HFF-Myc (cell line): Measurements from ENCODE around the gene TRPM7.

Source experiments
- DNase-seq: peaks from one replicate; pipeline ENCODE4 v3.0.0-alpha.2; 2011; ENCODE audit warnings: low read depth; ENCODE audit errors: extremely low read depth
- H3K4me3 ChIP-seq: replicated peaks from 2 replicates; pipeline ENCODE4 v1.5.1; 2011; ENCODE audit warnings: low read depth, mild to moderate bottlenecking, control low read depth, low read length
- CTCF ChIP-seq: IDR thresholded peaks from 2 replicates; pipeline ENCODE4 v1.5.1; 2012; ENCODE audit warnings: mild to moderate bottlenecking, low read depth, low read length, control low read depth; ENCODE audit errors: missing control alignments

Gene TRPM7

GRCh38 chr15:50669611-50670010 lies 17.0 kb downstream of the TRPM7 start:
- no peak for TF ChIP-seq CTCF
- DNase-seq = no peak
- no peak overlapping the region for H3K4me3 ChIP-seq

- no peak for TF ChIP-seq CTCF
- DNase-seq = no peak
- H3K4me3 ChIP-seq = no peak overlapping the region
Measured at GRCh38 chr15:50665938-50666337, 20.7 kb downstream of the TRPM7 start.

GRCh38 chr15:50655555-50655954 lies 31.0 kb downstream of the TRPM7 start:
- no peak overlapping the region for H3K4me3 ChIP-seq
- no peak for TF ChIP-seq CTCF
- no peak for DNase-seq

GRCh38 chr15:50653156-50653743 lies 33.3 kb downstream of the TRPM7 start:
- TF ChIP-seq CTCF = no peak
- DNase-seq = no peak
- H3K4me3 ChIP-seq = no peak overlapping the region

- no peak for TF ChIP-seq CTCF
- no peak overlapping the region for H3K4me3 ChIP-seq
- no peak for DNase-seq
Measured at GRCh38 chr15:50652671-50653070, 33.9 kb downstream of the TRPM7 start.

GRCh38 chr15:50641318-50641717 lies 45.3 kb downstream of the TRPM7 start:
- TF ChIP-seq CTCF = no peak
- no peak overlapping the region for H3K4me3 ChIP-seq
- no peak for DNase-seq

GRCh38 chr15:50636146-50636545 lies 50.5 kb downstream of the TRPM7 start:
- TF ChIP-seq CTCF = no peak
- no peak for DNase-seq

More at GRCh38 chr15:50636146-50636545, 50.5 kb downstream of the TRPM7 start:
- H3K4me3 ChIP-seq = no peak overlapping the region
